Measurements from ENCODE around the gene LSS. TPM values are rescaled to one million over a fixed set of nuclear protein-coding genes. Genes with fewer than 3 reads are reported as not detected.

LSS gene
- total RNA-seq, 1 experiment from 2014 or later, result 45.5 TPM

- Mint-ChIP-seq H3K9me3 (ENCODE audit: unreplicated experiment) (no peaks in the 10 kb centered on the region), H3K4me3 (ENCODE audit: unreplicated experiment) (no peak overlapping the region), H3K27ac (ENCODE audit: low read depth, unreplicated experiment) (no peak overlapping the region), H3K36me3 (ENCODE audit: insufficient read depth, unreplicated experiment) (peaks cover 48% of the 10 kb centered on the region), H3K4me1 (ENCODE audit: insufficient read depth, unreplicated experiment) (peaks cover 31% of the 10 kb centered on the region), H3K27me3 (ENCODE audit: insufficient read depth, unreplicated experiment) (no peaks in the 10 kb centered on the region)
- intact Hi-C loops (cut with micrococcal nuclease), result no loop called here
- DNase-seq (ENCODE audit: unreplicated experiment), result no peak
- CTCF ChIA-PET, result interaction anchor here (1.3 kb wide), 1 partner anchor 69 kb away, joined by 6 read pairs; no protein-coding TSS in a partner anchor
- POLR2A ChIA-PET, result no interaction called here
- TF ChIP-seq CTCF (IDR thresholded peaks at IDR 0.05; ENCODE audit: unreplicated experiment), result no peak
- no TSS peak for BruUV-seq (replicated peaks)
Observed at GRCh38 chr21:46221664-46222435, 6.7 kb downstream of the LSS start.

- ChIA-PET POLR2A (no interaction called here), CTCF (no interaction called here)
- intact Hi-C loops (cut with micrococcal nuclease), result no loop called here
- Mint-ChIP-seq H3K36me3 (ENCODE audit: insufficient read depth, unreplicated experiment) (peaks cover 54% of the 10 kb centered on the region), H3K4me3 (ENCODE audit: unreplicated experiment) (no peak overlapping the region), H3K9me3 (ENCODE audit: unreplicated experiment) (no peaks in the 10 kb centered on the region), H3K27ac (ENCODE audit: low read depth, unreplicated experiment) (peak overlapping the region; percentile 74), H3K27me3 (ENCODE audit: insufficient read depth, unreplicated experiment) (no peaks in the 10 kb centered on the region), H3K4me1 (ENCODE audit: insufficient read depth, unreplicated experiment) (peaks cover 23% of the 10 kb centered on the region)
- no peak for DNase-seq (ENCODE audit: unreplicated experiment)
- no peak for TF ChIP-seq CTCF (IDR thresholded peaks at IDR 0.05; ENCODE audit: unreplicated experiment)
- no TSS peak for BruUV-seq (replicated peaks)
Observed at GRCh38 chr21:46220847-46221246, 7.7 kb downstream of the LSS start.

DNA sequence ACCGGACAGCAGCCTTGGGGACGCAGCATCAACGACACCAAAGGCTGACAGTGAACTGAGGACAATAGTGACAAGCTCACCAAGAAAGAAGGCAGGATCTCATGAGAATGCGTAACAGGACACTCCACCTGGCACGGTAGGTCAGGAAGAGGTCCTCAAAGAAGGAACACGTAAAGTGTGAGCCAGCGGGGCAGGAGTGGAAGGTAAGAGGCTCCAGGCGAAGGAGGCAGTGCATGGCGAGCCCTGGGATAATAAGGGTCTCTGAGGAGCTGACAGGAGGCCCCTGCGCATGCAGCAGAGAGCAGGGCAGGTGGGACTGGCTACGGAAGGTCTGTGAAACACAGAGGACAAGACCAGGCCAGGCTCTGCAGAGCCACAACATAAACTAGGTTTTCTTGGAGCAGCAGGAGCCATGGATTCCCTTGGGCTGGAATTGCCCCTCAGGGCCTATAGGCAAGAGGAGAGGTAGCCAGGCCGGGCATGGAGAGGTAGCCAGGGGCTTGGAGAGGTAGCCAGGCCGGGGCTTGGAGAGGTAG lies 8.2 kb downstream of the LSS start:
- peaks cover 18% of the 10 kb centered on the region for H3K4me1 Mint-ChIP-seq (ENCODE audit: insufficient read depth, unreplicated experiment)
- no peak overlapping the region for H3K4me3 Mint-ChIP-seq (ENCODE audit: unreplicated experiment)
- H3K9me3 Mint-ChIP-seq (ENCODE audit: unreplicated experiment), result no peaks in the 10 kb centered on the region
- CTCF ChIA-PET, result no interaction called here
- no TSS peak for BruUV-seq (replicated peaks)
- TF ChIP-seq CTCF (IDR thresholded peaks at IDR 0.05; ENCODE audit: unreplicated experiment), result no peak
- peak overlapping the region; percentile 74 for H3K27ac Mint-ChIP-seq (ENCODE audit: low read depth, unreplicated experiment)
- H3K36me3 Mint-ChIP-seq (ENCODE audit: insufficient read depth, unreplicated experiment), result peaks cover 52% of the 10 kb centered on the region
- POLR2A ChIA-PET, result no interaction called here
- intact Hi-C loops (cut with micrococcal nuclease), result no loop called here
- DNase-seq (ENCODE audit: unreplicated experiment), result no peak
- H3K27me3 Mint-ChIP-seq (ENCODE audit: insufficient read depth, unreplicated experiment), result no peaks in the 10 kb centered on the region

DNA sequence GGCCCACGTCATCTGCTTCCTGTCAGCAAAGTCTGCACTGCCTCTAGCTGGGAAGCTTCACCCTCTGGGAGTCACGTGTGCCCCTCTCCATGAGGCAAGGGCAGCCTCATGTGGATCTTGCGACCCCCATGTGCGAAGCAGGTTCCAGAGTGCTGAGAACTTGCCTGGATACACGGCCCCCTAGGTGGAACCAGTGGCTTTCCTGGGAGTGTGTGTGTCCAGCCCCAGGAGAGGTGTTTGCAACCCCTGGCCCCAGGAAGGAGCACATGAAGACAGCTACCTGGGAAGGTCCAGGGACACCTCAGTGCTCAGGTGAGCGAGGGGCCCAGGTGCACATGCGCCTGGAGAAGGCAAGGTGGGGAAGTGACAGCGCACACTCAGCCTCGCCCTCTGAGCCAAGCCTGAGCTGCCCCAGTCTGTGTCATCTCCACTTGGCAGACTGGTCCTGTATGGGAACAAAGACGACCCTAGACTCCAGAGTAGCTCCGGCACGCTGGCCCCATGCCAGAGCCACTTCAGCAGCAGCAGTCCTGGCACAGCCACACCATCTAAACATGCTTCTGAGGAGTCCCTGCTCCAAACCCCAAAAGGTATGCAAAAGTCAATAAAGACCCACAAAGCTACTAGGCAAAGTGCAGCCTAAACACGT lies 8.9 kb downstream of the LSS start:
- CTCF ChIA-PET, result interaction anchor here (1.1 kb wide), 1 partner anchor 8 kb away, joined by 3 read pairs; no protein-coding TSS in a partner anchor

More for the DNA sequence above, 8.9 kb downstream of the LSS start:
- no TSS peak for BruUV-seq (replicated peaks)
- H3K27me3 Mint-ChIP-seq (ENCODE audit: insufficient read depth, unreplicated experiment), result no peaks in the 10 kb centered on the region
- peak overlapping the region; percentile 74 for H3K27ac Mint-ChIP-seq (ENCODE audit: low read depth, unreplicated experiment)
- no peaks in the 10 kb centered on the region for H3K9me3 Mint-ChIP-seq (ENCODE audit: unreplicated experiment)
- intact Hi-C loops (cut with micrococcal nuclease), result no loop called here
- H3K4me3 Mint-ChIP-seq (ENCODE audit: unreplicated experiment), result no peak overlapping the region
- POLR2A ChIA-PET, result interaction anchor here (0.6 kb wide), 1 partner anchor 238 kb away, joined by 3 read pairs; no protein-coding TSS in a partner anchor
- peaks cover 15% of the 10 kb centered on the region for H3K4me1 Mint-ChIP-seq (ENCODE audit: insufficient read depth, unreplicated experiment)
- peaks cover 51% of the 10 kb centered on the region for H3K36me3 Mint-ChIP-seq (ENCODE audit: insufficient read depth, unreplicated experiment)
- no peak for TF ChIP-seq CTCF (IDR thresholded peaks at IDR 0.05; ENCODE audit: unreplicated experiment)
- no peak for DNase-seq (ENCODE audit: unreplicated experiment)
